ENCODE measurements around the gene TPPP.
"Not testable (repeated sequence)": the region's sequence is repeated elsewhere in the genome, so short reads cannot be mapped to it uniquely, and the experiment has no call there.

Gene TPPP

GRCh38 chr5:693271-694041, at the start of gene TPPP:
TSS of gene TPPP (minus strand) at chr5:693352. CDS start at chr5:678060, 15,292 bp downstream.
- peak; percentile 39 to 70 for DNase-seq

- not testable (repeated sequence) for DNase-seq
Observed at GRCh38 chr5:742276-742675, 49.1 kb upstream of the TPPP start.

- DNase-seq: not testable (repeated sequence)
Observed at GRCh38 chr5:734145-734544, 41.0 kb upstream of the TPPP start.

GRCh38 chr5:732754-733454, 39.8 kb upstream of the TPPP start:
- DNase-seq: not testable (repeated sequence)

GRCh38 chr5:729225-729624, 36.1 kb upstream of the TPPP start:
- DNase-seq: not testable (repeated sequence)

GRCh38 chr5:727087-727486, 33.9 kb upstream of the TPPP start:
- DNase-seq: not testable (repeated sequence)

GRCh38 chr5:723865-724264, 30.7 kb upstream of the TPPP start:
- not testable (repeated sequence) for DNase-seq

GRCh38 chr5:723309-723708, 30.2 kb upstream of the TPPP start:
- not testable (repeated sequence) for DNase-seq

- not testable (repeated sequence) for DNase-seq
Observed at GRCh38 chr5:719379-719778, 26.2 kb upstream of the TPPP start.

- DNase-seq: no peak
Observed at GRCh38 chr5:717143-717542, 24.0 kb upstream of the TPPP start.

- not testable (repeated sequence) for DNase-seq
Observed at GRCh38 chr5:716740-717139, 23.6 kb upstream of the TPPP start.

GRCh38 chr5:715636-716035, 22.5 kb upstream of the TPPP start:
- DNase-seq: not testable (repeated sequence)

- not testable (repeated sequence) for DNase-seq
Observed at GRCh38 chr5:714215-715118, 21.3 kb upstream of the TPPP start.

GRCh38 chr5:713686-714085, 20.5 kb upstream of the TPPP start:
- DNase-seq: not testable (repeated sequence)

GRCh38 chr5:708848-709517, 15.8 kb upstream of the TPPP start:
- DNase-seq: not testable (repeated sequence)

- not testable (repeated sequence) for DNase-seq
Observed at GRCh38 chr5:708374-708773, 15.2 kb upstream of the TPPP start.

GRCh38 chr5:706127-706526, 13.0 kb upstream of the TPPP start:
- not testable (repeated sequence) for DNase-seq

GRCh38 chr5:696753-697702, 3.9 kb upstream of the TPPP start:
- DNase-seq: not testable (repeated sequence)

- DNase-seq: not testable (repeated sequence)
Observed at GRCh38 chr5:696191-696590, 3.0 kb upstream of the TPPP start.

- not testable (repeated sequence) for DNase-seq
Observed at GRCh38 chr5:695475-695874, 2.3 kb upstream of the TPPP start.

GRCh38 chr5:694042-694431, 885 bp upstream of the TPPP start:
- not testable (repeated sequence) for DNase-seq
